NCI-H748 (cell line): ENCODE data around the gene GRAMD1A.
"Not testable (repeated sequence)": the region's sequence is repeated elsewhere in the genome, so short reads cannot be mapped to it uniquely, and the experiment has no call there.

ENCODE experiments used
- DNase-seq: peaks from one replicate; lab custom pipeline; 2025; ENCODE audit not compliant: unreplicated experiment; lab: John Stamatoyannopoulos, UW

Gene GRAMD1A

DNA sequence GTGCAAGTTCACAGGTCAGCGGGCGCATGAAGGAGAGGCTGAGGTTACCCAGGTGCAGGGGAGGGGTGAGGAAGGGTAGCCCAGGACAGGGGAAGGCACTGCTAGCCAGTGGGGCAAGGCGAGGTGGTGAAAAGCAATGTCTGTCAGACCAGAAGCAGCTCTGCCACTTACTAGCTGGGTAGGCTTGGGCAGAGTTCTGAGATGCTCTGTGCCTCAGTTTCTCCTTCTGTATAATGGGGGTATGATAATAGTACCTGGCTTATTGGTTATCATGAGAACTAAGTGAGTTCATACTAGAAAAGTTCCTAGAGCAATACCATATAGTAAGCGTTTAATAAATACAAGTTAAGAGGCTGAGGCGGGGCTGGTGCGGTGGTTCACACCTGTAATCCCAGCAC is 15.8 kb downstream of the GRAMD1A start:
- DNase-seq = no peak

DNA sequence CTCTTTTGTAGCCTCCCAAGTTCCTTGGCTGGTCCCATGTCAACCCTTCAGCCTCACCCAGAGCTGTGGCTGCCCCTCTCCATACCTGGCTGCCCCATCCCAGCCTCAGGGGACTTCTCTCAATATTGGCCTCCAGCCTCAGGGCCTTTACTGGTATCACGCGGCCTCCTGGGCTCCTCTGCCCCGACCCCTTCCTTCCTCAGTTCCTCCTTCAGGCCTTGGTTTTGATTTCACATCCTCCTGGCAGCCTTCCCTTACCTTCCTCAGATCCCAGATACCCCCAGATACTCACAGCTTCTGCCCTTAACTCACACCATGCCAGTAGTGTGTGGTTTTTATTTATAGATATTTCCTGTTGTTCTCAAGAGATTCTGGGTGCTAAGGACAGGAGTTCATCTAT is 17.4 kb downstream of the GRAMD1A start:
- no peak for DNase-seq

DNA sequence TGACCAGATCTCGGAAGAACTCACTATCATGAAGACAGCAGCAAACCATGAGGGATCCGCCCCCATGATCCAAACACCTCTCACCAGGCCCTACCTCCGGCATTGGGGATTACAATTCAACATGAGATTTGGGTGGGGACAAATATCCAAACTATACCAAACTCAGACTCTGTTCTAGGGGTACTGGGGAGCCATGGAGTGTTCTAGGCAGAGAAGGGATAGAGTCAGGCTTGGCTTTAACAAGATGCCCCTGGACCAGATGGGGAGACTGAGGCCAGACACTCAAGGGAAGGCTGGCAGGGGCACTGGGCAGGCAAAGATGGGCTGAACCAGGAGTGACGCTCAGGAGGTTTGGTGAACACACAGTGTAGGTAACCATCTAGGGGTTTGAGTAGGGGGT is 18.3 kb downstream of the GRAMD1A start:
- DNase-seq = no peak

- DNase-seq = no peak
Measured at GRCh38 chr19:35019144-35019543, 19.0 kb downstream of the GRAMD1A start.

GRCh38 chr19:35021016-35021415 is 20.9 kb downstream of the GRAMD1A start:
- no peak for DNase-seq

- no peak for DNase-seq
Measured at GRCh38 chr19:35021596-35021995, 21.5 kb downstream of the GRAMD1A start.

GRCh38 chr19:35022460-35022859 is 22.3 kb downstream of the GRAMD1A start:
- no peak for DNase-seq

GRCh38 chr19:35023428-35023827 is 23.3 kb downstream of the GRAMD1A start:
- DNase-seq = no peak

DNA sequence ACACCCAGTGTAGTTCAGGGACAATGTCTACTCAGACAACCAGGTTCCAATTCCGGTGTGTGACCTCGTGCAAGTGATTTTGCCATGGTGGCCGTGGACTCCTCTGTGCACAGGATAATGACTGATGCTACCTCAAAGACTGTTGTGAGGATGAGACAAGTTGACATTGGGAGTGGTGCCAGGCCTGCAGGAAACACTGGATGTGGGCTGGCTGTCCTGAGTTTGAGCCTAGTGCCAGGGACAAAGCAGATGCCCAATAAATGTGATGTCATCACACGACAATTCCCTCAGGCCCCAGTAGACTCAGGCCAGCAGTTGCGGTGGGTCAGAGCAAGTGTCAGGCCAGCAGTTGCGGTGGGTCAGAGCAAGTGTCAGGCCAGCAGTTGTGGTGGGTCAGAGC is 24.0 kb downstream of the GRAMD1A start:
- no peak for DNase-seq

- DNase-seq = no peak
Measured at GRCh38 chr19:35025969-35026368, 25.8 kb downstream of the GRAMD1A start.

DNA sequence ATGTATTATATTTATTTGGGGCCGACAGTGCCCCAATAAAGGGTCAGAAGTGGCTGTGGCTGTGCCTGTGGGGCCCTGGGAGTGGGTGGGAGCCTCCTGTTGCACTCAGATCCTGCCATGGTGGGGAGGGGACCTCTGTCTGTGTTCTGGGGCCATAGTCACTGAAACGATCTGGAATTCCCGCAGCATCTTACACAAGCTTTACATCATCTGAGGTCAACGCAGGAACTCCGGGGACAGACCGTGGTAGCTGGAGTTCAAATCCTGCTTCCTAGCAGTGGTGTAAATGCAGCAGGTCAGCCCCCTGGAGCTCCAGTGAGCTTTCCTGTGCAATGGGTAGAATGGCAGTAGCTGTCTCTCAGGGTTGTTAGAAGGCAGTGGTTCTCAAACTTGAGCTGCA is 26.3 kb downstream of the GRAMD1A start:
- no peak for DNase-seq

DNA sequence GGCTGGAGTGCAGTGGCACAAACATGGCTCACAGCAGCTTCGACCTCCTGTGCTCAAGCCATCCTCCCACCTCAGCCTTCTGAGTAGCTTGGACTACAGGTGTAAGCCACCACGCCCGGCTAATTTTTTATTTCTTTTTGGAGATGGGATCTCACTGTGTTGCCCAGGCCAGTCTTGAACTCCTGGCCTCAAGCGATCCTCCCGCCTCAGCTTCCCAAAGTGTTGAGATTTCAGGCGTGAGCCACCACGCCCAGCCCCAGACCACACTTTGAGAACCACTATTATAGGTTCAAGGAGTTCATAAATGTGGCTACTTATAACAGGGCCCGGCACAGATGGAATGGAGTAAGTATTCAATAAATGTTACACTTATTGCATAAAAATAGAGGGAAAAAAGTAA is 26.9 kb downstream of the GRAMD1A start:
- DNase-seq = no peak

- no peak for DNase-seq
Measured at GRCh38 chr19:35027851-35028599, 27.9 kb downstream of the GRAMD1A start.

GRCh38 chr19:35028600-35028885 is 28.4 kb downstream of the GRAMD1A start:
- not testable (repeated sequence) for DNase-seq

DNA sequence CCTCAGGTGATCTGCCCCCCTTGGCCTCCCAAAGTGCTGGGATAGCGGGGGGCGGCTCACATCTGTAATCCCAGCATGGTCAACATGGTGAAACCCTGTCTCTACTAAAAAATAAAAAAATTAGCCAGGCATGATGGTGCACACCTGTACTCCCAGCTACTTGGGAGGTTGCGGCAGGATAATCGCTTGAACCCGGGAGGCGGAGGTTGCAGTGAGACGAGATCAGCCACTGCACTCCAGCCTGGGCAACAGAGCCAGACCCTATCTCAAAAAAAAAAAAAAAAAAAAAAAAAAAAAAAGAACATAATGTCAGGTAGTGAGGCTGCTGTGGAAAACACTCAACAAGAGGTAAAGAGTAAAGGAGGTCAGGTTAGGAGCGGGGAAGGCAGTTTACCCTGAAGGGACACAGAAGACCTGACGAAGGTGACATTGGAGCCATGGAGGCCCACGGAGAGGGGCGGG is 29.2 kb downstream of the GRAMD1A start:
- DNase-seq = not testable (repeated sequence)

DNA sequence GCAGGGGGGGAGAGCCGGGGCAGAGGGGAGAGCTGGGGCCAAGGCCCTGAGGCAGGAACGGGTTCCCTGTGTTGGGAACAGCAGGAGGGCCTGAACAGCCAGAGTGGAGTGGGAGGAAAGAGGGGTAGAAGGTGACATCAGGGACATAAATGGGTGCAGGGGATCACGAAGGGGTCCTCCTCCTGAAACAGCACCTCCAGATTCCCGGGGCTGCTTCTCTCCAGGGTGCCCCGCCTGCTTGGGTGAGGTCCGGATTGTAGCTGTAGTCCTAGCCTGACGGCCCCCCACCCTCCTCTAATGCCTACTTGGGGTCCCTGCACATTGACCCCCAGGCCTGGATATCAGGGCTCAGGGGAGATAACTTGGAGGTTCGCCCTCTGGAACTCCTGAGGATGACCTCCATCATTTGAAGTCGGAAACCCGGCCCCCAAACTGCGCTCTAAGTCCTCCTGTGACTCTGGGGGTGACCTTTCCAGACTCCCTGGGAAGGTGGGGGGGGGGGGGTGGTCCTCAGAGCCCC is 29.7 kb downstream of the GRAMD1A start:
- DNase-seq = peak; percentile 35

GRCh38 chr19:35030257-35031071 is 30.3 kb downstream of the GRAMD1A start, which contains the start of gene SCN1B:
SCN1B (plus strand) TSS chr19:35030470; CDS start chr19:35030821, 351 bp downstream.
- DNase-seq = peak; percentile 76

- peak; percentile 62 for DNase-seq
Measured at GRCh38 chr19:35031072-35031881, 31.2 kb downstream of the GRAMD1A start.

- DNase-seq = no peak
Measured at GRCh38 chr19:35032356-35032865, 32.3 kb downstream of the GRAMD1A start.

DNA sequence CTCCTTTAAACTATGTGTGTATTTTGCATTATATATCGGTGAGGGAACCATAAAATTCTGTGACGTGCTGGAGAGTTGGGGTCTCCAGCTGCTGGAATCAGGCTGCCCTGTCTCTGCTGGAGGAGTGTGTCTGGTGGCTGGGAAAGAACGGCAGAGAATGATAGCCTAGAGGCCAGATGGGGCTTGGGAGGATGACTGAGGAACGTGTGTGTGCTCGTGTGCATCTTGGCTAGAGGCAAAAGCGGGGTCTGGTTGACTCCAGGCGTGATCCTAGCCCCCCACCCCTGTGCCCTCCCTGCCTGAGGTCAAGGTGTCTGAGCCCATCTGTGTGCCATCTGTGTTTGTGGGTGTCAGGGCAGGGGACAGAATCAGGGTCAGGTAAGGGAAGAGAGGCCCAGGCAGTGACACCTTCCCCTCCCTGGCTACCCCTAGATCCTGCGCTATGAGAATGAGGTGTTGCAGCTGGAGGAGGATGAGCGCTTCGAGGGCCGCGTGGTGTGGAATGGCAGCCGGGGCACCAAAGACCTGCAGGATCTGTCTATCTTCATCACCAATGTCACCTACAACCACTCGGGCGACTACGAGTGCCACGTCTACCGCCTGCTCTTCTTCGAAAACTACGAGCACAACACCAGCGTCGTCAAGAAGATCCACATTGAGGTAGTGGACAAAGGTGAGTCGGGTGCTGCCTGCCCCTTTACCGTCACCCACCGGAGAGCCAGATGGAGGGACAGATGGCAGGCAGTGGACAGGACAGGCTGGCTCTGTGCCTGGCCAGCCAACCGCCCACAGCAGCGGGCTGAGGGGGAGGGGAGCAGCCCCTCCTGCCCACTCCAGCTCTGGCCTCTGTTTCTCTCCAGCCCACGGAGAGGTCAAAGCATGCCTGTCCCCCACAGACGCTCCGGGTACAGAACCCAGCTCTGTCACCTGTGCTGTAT is 33.2 kb downstream of the GRAMD1A start:
- DNase-seq = no peak
